GM18909 (cell line): ENCODE data around the gene MYL11.
A peak's percentile ranks its signal among the peaks of the same experiment; 100 is the strongest.
"Not testable (repeated sequence)": the region's sequence is repeated elsewhere in the genome, so short reads cannot be mapped to it uniquely, and the experiment has no call there.

Experiments
- ATAC-seq: cut with Tn5 transposase; IDR thresholded peaks from one replicate; pipeline ENCODE4 v1.9.1; 2021; ENCODE audit warnings: mild to moderate bottlenecking; ENCODE audit not compliant: unreplicated experiment, poor library complexity

Gene MYL11, protein sequence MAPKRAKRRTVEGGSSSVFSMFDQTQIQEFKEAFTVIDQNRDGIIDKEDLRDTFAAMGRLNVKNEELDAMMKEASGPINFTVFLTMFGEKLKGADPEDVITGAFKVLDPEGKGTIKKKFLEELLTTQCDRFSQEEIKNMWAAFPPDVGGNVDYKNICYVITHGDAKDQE

DNA sequence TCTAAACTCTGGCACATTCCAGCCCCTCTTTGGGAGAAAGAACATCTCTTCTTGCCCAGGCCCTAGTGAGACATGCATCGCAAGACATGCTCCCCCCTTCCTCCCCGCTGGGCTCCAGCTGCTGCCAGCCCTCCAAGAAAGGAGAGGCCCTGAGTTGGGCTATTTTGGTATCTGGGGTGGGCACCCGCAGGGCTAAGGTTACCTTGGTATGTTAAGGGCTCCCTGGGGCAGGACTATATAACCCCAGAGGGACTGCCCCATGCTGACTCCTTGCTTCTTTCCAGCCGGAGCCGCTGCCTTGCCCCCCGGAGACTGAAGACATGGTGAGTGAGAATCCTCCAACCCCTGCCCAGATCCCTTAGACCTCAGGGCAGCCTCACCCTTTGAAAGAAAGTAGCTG, at the start of gene MYL11:
Gene MYL11, plus strand, starts transcription at position 265 of the 400 bp plus-strand sequence. Its CDS starts 56 bp downstream, at position 321.
- no peak for ATAC-seq

- peak; percentile 84 for ATAC-seq
Observed at GRCh38 chr16:30334473-30334989, 40.1 kb upstream of the MYL11 start.

- peak; percentile 79 for ATAC-seq
Observed at GRCh38 chr16:30335028-30335597, 39.5 kb upstream of the MYL11 start.

DNA sequence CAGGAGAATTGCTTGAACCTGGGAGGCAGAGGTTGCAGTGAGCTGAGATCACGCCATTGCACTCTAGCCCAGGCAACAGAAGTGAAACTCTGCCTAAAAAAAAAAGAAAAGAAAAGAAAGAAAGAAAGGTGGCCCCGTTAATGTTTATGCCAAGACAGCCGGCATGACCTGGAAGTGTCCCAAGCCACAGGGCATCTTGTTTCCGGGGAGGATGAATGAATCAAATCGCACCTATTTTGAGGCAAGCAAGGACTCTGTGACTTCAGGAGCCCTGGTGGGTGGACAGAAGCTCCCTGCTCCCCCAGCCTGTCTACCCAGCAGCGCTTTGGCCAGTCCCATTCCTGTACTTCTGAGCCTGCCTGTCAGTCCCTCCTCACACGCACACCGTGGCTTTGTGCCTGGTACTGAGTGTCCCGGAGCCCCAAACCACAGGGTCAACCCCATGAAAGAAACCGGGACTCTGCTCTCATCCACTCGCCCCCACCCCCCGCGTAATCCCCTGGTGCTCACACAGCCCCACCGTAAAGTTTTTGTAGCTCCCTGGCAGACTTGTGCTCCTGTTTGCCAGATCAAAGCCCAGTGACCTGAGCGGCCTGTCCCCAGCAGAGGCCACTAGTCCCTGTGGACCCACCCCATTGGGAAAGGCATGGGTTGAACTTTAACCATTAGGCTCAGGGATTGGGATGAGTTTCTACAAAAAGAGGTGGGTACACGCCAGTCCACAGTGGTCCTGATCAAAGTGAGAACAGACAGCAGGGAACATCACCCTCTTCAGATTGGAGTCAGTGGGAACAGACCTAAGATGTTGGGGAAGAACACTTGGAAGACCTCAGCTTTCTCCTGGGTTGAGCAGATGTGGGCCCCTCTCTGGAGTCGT, 38.8 kb upstream of the MYL11 start:
- ATAC-seq: peak; percentile 24

- ATAC-seq: not testable (repeated sequence)
Observed at GRCh38 chr16:30337964-30338357, 36.6 kb upstream of the MYL11 start.

DNA sequence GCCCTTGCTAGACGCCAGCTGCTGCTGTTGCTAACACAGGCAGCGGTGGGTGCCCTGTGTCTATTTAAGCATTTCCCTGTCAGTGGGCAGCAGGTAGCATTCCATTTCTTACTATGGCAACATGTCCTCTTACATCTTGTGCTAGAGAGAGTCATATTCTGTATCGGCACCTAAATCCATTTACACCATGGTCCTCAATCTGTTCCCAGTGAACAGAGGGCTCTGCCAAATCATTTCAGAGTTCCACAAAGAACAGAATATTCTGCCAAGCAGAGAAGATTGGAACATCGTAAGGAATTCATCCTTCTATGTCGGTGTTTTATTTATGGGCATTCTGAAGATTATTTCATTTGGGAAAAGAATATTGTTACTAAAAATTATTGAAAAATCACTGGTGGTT, 35.9 kb upstream of the MYL11 start:
- not testable (repeated sequence) for ATAC-seq

GRCh38 chr16:30340621-30341020, 34.0 kb upstream of the MYL11 start:
- ATAC-seq: no peak

GRCh38 chr16:30341971-30342370, 32.6 kb upstream of the MYL11 start:
- not testable (repeated sequence) for ATAC-seq

GRCh38 chr16:30342751-30343490, 31.7 kb upstream of the MYL11 start:
- ATAC-seq: no peak

DNA sequence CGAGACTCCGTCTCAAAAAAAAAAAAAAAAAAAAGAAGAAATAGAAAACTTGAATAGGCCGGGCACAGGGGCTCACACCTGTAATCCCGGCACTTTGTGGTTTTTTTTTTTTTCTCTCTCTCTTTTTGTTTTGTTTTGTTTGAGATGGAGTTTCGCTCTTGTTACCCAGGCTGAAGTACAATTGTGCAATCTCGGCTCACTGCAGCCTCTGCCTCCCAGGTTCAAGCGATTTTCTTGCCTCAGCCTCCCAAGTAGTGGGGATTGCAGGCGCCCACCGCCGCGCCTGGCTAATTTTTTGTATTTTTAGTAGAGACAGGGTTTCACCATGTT, 31.1 kb upstream of the MYL11 start:
- ATAC-seq: not testable (repeated sequence)

- no peak for ATAC-seq
Observed at GRCh38 chr16:30346286-30346685, 28.3 kb upstream of the MYL11 start.

DNA sequence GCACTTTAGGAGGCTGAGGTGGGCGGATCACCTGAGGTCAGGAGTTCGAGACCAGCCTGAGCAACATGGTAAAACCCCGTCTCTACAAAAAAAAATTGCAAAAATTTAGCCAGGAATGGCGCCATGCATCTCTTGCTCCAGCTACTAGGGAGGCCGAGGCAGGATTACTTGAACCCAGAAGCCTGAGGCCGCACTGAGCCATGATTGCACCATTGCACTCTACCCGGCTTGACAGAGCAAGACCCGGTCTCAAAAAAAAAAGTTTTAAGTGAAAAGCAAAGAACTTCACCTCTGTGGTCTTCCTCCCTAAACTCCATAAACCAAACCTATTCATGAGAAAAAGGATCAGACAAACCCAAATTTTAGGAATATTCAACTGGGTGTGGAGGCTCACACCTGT, 26.5 kb upstream of the MYL11 start:
- no peak for ATAC-seq

DNA sequence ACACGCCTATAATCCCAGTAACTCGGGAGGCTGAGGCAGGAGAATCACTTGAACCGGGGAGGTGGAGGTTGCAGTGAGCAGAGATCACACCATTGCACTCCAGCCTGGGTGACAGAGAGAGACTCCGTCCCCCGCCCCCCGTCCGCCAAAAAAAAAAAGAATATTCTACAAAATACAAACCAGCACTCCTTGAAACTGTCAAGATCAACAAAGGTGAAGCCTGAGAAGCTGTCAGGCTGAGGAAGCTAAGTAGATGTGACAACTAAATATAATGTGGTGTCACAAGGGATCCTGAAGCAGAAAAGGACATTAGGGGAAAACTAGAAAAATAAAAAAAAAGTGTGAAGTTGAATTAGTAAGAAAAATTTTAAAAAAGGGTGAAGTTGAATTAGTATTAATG, 25.7 kb upstream of the MYL11 start:
- no peak for ATAC-seq

DNA sequence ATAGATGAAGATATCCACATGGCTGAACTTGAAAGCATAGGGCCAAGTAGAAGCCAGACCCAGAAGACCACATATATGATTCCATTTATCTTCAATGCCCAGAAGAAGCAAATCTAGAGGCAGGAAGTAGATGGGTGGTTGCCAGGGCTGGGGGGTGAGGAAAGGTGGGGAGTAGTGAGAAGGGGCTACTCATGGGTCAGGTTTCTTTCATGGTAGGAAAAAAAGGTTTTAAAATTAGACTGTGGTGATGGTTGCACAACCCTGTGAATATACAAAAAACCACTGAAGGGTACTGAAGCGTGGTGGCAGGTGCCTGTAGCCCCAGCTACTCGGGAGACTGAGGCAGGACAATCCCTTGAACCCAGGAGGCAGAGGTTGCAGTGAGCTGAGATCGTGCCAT, 24.9 kb upstream of the MYL11 start:
- no peak for ATAC-seq

DNA sequence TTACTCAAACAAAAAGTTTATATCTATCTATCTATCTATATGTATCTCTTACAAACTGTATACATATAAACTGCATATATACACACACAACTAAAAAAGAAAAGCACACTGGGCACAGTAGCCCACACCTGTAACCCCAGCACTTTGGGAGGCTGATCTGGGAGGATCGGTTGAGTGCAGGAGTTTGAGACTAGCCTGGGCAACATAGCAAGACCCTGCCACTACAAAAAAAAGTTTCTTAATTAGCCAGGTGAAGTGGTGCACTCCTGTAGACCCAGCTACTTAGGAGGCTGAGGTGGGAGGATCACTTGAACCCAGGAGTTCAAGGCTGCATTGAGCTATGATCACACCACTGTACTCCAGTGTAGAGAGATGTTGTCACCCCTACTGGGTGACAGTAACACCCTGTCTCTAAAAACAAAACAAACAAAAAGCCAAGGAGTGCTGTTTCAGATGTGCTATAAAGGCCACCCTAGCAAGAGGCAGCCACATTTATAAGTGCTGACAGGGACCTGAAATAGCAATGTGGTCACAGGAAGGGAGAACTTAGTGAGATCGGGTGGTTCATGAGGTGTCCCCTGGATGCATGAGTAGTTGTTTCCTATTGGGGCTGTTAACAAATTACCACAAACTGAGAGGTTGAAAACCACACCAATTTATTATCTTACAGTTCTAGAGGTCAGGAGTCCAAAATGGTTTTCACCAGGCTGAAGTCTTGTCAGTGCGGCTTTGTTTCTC, 24.3 kb upstream of the MYL11 start:
- ATAC-seq: peak; percentile 48

DNA sequence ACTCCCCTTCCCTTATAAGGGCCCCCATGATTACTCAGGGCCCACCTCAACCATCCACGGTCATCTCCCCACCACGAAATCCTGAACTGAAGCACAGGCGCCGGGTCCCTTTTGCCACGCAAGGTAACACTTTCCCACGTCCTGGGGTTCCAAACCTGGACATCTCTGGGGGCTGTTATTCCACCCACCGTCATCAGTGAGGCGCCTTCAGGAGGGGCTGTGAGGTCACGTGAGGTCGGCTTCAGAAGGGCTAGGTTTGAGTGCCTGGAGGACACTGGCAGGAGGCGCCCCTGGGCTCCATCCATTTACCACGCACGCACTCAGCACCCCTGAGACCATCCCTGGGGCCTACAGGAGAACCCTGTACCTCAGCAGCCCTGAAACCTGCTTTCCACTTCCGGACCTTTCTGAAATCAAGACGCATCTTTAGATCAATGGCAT, 23.6 kb upstream of the MYL11 start:
- ATAC-seq: no peak

- no peak for ATAC-seq
Observed at GRCh38 chr16:30351586-30352419, 22.8 kb upstream of the MYL11 start.

- ATAC-seq: no peak
Observed at GRCh38 chr16:30352488-30353401, 21.9 kb upstream of the MYL11 start.
